Measurements from ENCODE around the gene CCDC12. TPM values are rescaled to one million over a fixed set of nuclear protein-coding genes. Genes with fewer than 3 reads are reported as not detected.

The CCDC12 gene
- total and polyA plus RNA-seq, 8 donors, result 34.7 to 57.9 (median 46.1) TPM

DNA sequence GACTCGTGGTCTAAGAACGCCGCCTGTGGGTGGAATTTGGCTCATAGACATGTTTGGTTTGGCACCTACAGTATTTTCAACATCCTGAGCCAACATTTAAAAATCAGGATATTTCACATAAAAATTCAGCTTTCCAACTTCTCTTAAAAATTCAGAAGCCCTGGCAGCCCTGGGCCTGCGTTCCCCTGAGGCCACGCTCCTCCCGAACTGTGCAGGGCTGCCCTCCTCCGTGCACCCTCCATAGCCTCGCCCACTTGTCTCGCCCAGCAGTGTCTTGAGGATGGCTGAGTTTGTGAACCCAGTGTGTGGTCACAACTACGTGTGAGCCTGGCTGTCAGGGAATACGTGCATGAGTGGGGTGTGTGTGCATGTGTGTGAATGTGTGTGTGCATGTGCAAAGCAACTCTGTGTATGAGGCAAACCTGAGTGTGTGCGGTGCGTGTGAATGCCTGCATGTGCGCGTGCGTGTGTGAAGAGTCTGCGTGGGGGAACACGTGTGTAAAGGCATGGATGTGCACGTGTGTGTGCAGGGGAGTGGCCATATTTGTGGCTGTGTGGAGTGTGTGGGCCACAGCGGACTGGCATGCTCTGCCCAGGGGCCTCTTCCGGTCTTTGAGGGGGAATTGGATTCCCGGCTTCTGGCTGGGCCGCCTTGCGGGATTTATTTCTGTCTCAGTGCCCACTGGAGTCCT lies 68.1 kb downstream of the CCDC12 start:
- Histone ChIP-seq H3K4me3 (no peak overlapping the region), H3K27ac (no peak overlapping the region), H3K27me3 (no peaks in the 10 kb centered on the region), H3K4me1 (peaks cover 15 to 19% of the 10 kb centered on the region in 2 donors), H3K9me3 (no peaks in the 10 kb centered on the region), H3K36me3 (no peaks in the 10 kb centered on the region)
- DNase-seq (peak in 2 of 4 donors; percentile 29 to 61), ATAC-seq (peak; percentile 31)
- intact Hi-C loops (cut with DNase I), result loop anchor here in 1 of 2 donors (5.0 kb wide), 1 partner anchor 201 kb away; no protein-coding TSS in a partner anchor
- TF ChIP-seq, protein P1, sequence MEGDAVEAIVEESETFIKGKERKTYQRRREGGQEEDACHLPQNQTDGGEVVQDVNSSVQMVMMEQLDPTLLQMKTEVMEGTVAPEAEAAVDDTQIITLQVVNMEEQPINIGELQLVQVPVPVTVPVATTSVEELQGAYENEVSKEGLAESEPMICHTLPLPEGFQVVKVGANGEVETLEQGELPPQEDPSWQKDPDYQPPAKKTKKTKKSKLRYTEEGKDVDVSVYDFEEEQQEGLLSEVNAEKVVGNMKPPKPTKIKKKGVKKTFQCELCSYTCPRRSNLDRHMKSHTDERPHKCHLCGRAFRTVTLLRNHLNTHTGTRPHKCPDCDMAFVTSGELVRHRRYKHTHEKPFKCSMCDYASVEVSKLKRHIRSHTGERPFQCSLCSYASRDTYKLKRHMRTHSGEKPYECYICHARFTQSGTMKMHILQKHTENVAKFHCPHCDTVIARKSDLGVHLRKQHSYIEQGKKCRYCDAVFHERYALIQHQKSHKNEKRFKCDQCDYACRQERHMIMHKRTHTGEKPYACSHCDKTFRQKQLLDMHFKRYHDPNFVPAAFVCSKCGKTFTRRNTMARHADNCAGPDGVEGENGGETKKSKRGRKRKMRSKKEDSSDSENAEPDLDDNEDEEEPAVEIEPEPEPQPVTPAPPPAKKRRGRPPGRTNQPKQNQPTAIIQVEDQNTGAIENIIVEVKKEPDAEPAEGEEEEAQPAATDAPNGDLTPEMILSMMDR (IDR thresholded peaks at IDR 0.05), result no peak

DNA sequence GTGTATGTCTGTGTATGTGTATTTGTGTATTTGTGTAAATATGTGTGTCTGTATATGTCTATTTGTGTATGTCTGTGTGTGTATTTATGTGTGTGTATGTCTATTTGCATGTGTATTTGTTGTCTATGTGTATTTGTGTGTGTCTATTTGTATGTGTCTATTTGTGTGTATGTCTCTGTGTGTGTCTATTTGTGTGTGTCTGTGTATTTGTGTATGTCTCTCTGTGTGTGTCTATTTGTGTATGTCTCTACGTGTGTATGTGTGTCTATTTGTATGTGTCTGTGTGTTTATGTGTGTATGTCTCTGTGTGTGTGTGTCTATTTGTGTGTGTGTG lies 68.6 kb downstream of the CCDC12 start:
- intact Hi-C loops (cut with DNase I), result loop anchor here in 1 of 2 donors (5.0 kb wide), 1 partner anchor 201 kb away; no protein-coding TSS in a partner anchor
- DNase-seq, result no peak
- Histone ChIP-seq H3K36me3 (no peaks in the 10 kb centered on the region), H3K4me1 (peaks cover 15 to 22% of the 10 kb centered on the region in 2 donors), H3K4me3 (no peak overlapping the region), H3K27ac (no peak overlapping the region), H3K27me3 (no peaks in the 10 kb centered on the region), H3K9me3 (no peaks in the 10 kb centered on the region)
- TF ChIP-seq, protein P1 (IDR thresholded peaks at IDR 0.05), result no peak
- ATAC-seq, result no peak

DNA sequence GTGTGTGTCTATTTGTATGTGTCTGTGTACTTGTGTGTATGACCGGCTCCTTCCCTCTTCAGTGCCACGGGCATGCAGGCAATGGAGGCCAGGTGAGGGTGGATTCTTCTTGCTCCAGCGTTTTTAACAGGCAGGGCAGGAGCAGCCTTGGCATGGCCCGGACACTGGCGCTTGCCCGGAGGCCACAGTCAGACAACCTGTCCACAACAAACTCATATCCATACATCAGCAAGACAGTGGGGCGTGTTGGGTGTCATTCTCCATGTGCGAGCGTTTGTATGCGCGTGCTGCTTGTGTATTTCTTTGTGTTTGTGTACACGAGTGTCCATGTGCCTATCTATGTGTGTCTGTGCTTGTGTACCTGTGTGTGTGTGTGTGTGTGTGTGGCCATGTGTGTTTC lies 69.3 kb downstream of the CCDC12 start:
- Histone ChIP-seq H3K4me1 (peaks cover 15 to 22% of the 10 kb centered on the region in 2 donors), H3K36me3 (no peaks in the 10 kb centered on the region), H3K9me3 (no peaks in the 10 kb centered on the region), H3K27ac (no peak overlapping the region), H3K4me3 (no peak overlapping the region), H3K27me3 (no peaks in the 10 kb centered on the region)
- intact Hi-C loops (cut with DNase I), result loop anchor here in 1 of 2 donors (5.0 kb wide), 1 partner anchor 200 kb away; no protein-coding TSS in a partner anchor
- DNase-seq (no peak), ATAC-seq (no peak)
- TF ChIP-seq, protein P1 (IDR thresholded peaks at IDR 0.05), result no peak

DNA sequence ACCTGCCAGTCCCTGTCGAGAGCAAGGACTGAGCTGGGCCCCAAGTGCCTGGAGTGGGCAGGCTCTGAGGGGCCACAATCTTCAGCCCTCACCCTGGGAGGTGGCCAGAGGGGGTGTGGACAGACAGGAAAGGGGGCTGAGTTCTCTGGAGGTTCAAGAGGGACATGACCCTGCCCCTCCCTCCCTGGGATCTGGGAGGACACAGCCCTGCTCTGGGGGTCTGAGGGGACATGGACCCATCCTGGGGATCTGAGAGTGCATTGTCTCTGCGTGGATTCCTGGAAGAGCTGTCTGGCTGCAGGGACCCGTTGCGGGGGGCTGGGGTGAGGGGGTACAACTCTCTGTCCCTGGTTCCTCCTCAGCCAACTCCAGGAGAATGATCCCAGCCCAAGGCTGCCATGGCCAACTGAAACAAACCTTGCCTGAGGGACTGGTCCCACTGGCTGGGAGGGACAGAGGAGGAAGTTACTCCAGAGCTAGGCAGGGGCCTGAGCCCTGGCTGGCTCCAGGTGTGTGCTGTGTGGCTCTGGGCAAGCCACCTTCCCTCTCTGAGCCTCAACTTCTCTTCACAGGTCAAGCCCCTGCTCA lies 70.0 kb downstream of the CCDC12 start:
- DNase-seq, result peak in 1 of 4 donors; percentile 23
- intact Hi-C loops (cut with DNase I), result loop anchor here in 1 of 2 donors (5.0 kb wide), 1 partner anchor 199 kb away; no protein-coding TSS in a partner anchor
- TF ChIP-seq, protein P1 (IDR thresholded peaks at IDR 0.05), result no peak

More for the DNA sequence above, 70.0 kb downstream of the CCDC12 start:
- H3K9me3 ChIP-seq, result no peaks in the 10 kb centered on the region
- H3K27me3 ChIP-seq, result no peaks in the 10 kb centered on the region
- H3K4me3 ChIP-seq, result no peak overlapping the region
- no peak overlapping the region for H3K27ac ChIP-seq
- H3K4me1 ChIP-seq, result peaks cover 15 to 22% of the 10 kb centered on the region in 2 donors
- no peaks in the 10 kb centered on the region for H3K36me3 ChIP-seq
- no peak for ATAC-seq
